ENCODE data around the gene RHCG.

GRCh38 chr15:89442155-89442554, 54.2 kb downstream of the RHCG start:
- TF ChIP-seq EGR1 (IDR thresholded peaks at IDR 0.05; ENCODE audit: low read depth in 2 of 2) (no peak), CTCF (IDR thresholded peaks at IDR 0.05; ENCODE audit: low read depth, low read length, missing input control) (no peak), GABPA (IDR thresholded peaks at IDR 0.05 in 1 of 2, conservative IDR thresholded peaks at IDR 0.05 in 1 of 2) (no peak)
- TF ChIP-seq, protein P1, sequence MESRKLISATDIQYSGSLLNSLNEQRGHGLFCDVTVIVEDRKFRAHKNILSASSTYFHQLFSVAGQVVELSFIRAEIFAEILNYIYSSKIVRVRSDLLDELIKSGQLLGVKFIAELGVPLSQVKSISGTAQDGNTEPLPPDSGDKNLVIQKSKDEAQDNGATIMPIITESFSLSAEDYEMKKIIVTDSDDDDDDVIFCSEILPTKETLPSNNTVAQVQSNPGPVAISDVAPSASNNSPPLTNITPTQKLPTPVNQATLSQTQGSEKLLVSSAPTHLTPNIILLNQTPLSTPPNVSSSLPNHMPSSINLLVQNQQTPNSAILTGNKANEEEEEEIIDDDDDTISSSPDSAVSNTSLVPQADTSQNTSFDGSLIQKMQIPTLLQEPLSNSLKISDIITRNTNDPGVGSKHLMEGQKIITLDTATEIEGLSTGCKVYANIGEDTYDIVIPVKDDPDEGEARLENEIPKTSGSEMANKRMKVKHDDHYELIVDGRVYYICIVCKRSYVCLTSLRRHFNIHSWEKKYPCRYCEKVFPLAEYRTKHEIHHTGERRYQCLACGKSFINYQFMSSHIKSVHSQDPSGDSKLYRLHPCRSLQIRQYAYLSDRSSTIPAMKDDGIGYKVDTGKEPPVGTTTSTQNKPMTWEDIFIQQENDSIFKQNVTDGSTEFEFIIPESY (IDR thresholded peaks at IDR 0.05) = no peak
- TF ChIP-seq, protein P2, sequence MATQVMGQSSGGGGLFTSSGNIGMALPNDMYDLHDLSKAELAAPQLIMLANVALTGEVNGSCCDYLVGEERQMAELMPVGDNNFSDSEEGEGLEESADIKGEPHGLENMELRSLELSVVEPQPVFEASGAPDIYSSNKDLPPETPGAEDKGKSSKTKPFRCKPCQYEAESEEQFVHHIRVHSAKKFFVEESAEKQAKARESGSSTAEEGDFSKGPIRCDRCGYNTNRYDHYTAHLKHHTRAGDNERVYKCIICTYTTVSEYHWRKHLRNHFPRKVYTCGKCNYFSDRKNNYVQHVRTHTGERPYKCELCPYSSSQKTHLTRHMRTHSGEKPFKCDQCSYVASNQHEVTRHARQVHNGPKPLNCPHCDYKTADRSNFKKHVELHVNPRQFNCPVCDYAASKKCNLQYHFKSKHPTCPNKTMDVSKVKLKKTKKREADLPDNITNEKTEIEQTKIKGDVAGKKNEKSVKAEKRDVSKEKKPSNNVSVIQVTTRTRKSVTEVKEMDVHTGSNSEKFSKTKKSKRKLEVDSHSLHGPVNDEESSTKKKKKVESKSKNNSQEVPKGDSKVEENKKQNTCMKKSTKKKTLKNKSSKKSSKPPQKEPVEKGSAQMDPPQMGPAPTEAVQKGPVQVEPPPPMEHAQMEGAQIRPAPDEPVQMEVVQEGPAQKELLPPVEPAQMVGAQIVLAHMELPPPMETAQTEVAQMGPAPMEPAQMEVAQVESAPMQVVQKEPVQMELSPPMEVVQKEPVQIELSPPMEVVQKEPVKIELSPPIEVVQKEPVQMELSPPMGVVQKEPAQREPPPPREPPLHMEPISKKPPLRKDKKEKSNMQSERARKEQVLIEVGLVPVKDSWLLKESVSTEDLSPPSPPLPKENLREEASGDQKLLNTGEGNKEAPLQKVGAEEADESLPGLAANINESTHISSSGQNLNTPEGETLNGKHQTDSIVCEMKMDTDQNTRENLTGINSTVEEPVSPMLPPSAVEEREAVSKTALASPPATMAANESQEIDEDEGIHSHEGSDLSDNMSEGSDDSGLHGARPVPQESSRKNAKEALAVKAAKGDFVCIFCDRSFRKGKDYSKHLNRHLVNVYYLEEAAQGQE (IDR thresholded peaks at IDR 0.05) = no peak
